ENCODE results near the gene PARG.
"Not testable (repeated sequence)": the region's sequence is repeated elsewhere in the genome, so short reads cannot be mapped to it uniquely, and the experiment has no call there.

PARG gene

GRCh38 chr10:49900406-49900805 is 41.4 kb downstream of the PARG start:
- not testable (repeated sequence) for DNase-seq (ENCODE audit: low read depth)

- not testable (repeated sequence) for DNase-seq (ENCODE audit: low read depth)
Observed at GRCh38 chr10:49899999-49900398, 41.8 kb downstream of the PARG start.

DNA sequence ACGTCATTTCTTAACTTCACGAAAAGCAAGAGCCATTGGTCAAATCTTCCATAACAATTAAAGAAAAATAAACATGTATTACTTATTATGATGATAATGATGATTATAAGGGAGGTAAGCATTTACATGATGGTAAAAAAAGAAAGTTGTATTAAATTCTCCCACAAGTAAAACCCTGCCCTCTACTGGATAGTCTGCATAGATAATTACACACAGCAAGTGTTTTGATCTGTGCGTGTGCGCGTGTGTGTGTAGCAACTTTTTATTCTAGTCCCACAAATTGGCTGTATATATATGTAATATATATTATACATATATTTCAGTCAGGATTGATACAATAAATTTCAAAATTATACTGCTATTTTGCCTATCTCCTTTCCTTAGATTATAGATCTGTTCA is 51.8 kb downstream of the PARG start:
- DNase-seq (ENCODE audit: low read depth) = not testable (repeated sequence)

GRCh38 chr10:49884739-49885331 is 57.0 kb downstream of the PARG start:
- not testable (repeated sequence) for DNase-seq (ENCODE audit: low read depth)

GRCh38 chr10:49883852-49884251 is 58.0 kb downstream of the PARG start:
- not testable (repeated sequence) for DNase-seq (ENCODE audit: low read depth)

DNA sequence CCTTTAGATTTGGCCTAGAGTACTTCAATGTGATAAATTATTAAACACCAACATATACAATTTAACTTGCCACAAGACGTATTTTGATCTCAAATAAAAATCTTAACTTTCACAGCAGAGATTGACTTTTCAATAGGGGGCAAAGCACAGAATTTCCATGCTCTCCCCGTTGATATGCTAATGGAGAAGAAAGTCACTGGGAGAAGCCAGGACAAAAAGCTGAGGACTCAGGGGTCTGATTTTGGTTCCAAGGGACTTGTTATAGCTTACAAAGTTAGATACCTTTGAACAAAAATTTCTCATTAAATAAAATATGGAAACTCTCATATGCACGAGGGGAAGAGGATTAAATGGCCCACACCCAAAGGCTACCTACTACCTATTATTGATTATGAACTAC is 59.5 kb downstream of the PARG start:
- not testable (repeated sequence) for DNase-seq (ENCODE audit: low read depth)

DNA sequence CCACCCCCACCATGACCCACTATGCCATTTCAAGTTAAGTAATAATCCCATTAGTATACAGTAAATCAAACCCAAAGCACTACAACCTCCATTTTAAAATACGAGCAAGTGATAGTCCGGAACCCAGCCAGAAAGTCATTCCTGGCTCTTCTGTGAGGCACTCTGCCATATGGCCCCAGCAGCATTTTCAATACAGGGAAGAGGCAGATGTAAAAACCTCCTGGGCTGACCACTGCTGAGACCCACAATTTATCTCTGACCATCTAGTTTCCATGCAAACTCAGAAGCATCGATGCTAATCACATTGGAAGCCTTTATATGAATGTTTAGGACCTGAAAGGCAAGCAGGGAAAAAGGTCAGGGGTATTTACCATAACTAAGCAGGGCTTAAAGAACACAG is 69.1 kb downstream of the PARG start:
- not testable (repeated sequence) for DNase-seq (ENCODE audit: low read depth)

DNA sequence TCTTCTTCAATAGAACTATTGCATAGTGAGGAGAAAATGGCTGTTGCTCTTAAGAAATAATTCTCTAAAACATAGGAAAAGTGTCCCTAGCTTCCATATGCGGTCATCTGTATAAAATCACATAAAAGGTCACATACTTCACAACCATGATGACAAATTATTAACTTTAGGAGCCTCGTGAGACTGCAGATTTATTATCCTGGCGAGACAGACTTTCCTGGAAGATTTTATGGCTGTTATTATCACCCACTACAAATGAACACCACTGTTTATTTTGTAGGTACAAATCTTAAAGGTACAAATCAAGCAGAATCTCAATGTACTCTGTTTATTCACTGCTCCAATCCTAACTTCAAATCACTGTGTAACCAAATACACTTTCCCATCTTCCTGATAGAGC is 70.4 kb downstream of the PARG start:
- not testable (repeated sequence) for DNase-seq (ENCODE audit: low read depth)

DNA sequence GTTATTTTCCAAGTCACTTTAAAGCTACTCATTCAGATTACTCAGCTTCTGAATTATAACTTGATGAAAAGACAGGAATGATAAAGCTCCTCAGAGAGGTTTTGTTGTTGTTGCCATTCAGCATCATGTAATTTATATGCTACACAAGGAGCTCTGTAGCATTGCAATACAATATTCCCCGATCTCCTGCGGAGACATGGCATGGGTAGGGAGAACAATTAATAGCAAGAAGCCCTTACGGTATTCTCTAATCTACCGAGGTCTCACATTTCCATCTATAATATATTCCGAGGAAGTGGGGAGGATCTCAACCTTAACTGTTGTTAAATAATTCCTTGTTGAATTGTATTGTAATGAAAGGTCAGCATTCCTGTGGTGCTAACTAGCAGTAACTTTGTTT is 81.9 kb downstream of the PARG start:
- DNase-seq (ENCODE audit: low read depth) = not testable (repeated sequence)

- not testable (repeated sequence) for DNase-seq (ENCODE audit: low read depth)
Observed at GRCh38 chr10:49858697-49859382, 83.0 kb downstream of the PARG start.

- not testable (repeated sequence) for DNase-seq (ENCODE audit: low read depth)
Observed at GRCh38 chr10:49849520-49849919, 92.3 kb downstream of the PARG start.

GRCh38 chr10:49844775-49845595 is 96.8 kb downstream of the PARG start:
- DNase-seq (ENCODE audit: low read depth) = no peak

- not testable (repeated sequence) for DNase-seq (ENCODE audit: low read depth)
Observed at GRCh38 chr10:49842333-49842628, 99.5 kb downstream of the PARG start.

DNA sequence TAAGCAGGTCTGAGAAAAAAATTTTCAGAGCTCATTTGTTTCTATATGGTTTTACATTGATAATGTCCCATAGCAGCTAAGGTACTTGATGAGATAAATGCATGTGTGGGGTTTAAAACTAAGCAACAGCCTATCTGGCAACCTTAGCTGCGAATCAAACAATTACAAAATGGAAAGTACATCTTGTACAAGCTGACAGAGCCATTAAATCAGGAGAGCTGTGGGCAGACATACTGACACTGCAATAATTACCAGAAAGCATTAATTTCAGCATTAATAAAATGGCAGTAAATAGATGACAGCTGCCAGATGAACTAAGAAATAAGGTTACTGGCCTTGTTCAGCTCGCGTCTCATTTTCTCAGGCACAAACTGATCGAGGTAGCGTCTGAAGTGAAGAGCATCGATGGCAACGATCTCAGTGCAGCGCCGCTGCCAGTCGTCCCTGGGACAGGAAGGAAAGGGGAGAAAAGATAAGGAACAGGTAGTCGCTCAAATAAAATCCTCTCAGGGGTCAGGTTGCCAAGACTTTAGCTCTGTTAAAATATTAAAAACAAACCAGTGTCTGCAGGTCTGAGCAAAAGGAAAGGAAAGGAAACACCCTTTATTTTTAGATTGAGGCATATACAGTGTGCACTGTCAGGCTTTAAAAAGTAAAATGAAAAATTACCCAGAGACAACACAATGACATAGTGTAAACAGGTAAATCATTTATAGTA is 100.1 kb downstream of the PARG start:
- no peak for DNase-seq (ENCODE audit: low read depth)

DNA sequence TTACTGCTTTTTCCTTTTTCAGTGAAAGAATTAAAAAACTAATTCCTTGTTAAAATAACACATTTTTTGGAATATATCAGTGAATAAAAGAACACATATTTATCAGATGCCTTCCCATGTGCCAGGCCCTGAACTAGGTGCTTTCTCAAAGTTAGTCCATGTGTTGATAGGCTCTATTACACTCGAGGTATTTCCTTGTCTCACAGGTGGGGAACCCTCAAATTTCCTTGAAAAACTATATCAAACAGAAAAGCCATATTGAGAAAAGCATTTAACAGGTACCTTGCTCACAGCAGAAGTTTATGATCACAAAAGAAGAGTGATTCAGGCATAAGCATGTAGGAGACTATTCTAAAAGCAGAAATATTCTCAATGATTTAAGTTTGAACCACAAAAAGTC is 104.1 kb downstream of the PARG start:
- DNase-seq (ENCODE audit: low read depth) = no peak

- DNase-seq (ENCODE audit: low read depth) = no peak
Observed at GRCh38 chr10:49837051-49837478, 104.8 kb downstream of the PARG start.

- no peak for DNase-seq (ENCODE audit: low read depth)
Observed at GRCh38 chr10:49834976-49835375, 106.9 kb downstream of the PARG start.

- DNase-seq (ENCODE audit: low read depth) = no peak
Observed at GRCh38 chr10:49834201-49834600, 107.6 kb downstream of the PARG start.

DNA sequence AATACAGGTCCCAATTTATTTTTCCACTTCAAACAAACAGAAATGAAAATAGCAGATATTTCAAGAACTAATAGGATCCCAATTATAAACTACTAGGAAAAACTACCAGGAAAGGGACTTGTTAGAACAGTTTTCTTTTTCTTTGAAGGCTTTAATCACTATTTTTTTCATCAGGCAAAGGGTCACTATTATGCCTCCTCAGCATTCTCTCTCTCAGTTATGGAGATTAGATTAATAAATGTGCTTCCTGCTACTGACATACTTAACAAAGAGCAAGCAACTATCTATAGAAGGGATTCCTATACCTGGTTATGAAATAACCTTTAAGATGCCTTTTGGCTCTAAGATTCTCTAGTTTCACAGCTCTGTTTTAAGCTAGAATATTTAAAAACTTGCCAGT is 108.7 kb downstream of the PARG start:
- no peak for DNase-seq (ENCODE audit: low read depth)

GRCh38 chr10:49831352-49832035 is 110.3 kb downstream of the PARG start:
- no peak for DNase-seq (ENCODE audit: low read depth)

- no peak for DNase-seq (ENCODE audit: low read depth)
Observed at GRCh38 chr10:49830846-49831245, 111.0 kb downstream of the PARG start.

DNA sequence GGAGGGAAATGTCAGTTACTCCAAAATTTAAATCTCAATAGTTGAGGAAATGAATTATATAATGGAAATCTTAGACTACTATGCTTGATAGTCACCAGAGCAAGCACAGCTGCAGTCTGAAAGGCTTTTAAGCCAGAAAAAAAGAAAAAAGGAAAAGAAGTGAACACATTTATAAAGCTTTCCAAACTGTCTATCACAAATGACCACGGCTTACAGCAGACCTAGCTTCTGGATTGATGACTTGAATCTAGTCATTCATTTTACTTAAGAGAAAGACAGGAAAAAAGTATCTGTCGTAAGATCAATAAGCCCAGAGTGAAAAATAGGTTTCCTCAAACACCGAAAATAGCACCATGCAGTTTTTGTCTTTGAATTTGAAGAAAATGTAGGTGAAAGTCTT is 111.8 kb downstream of the PARG start:
- DNase-seq (ENCODE audit: low read depth) = no peak

All from activated T-helper 1 cell treated with Interleukin-2 at 50 U/mL for 16 hours (primary cell).